ENCODE data around the gene MBD3L3.
"Not testable (repeated sequence)": the region's sequence is repeated elsewhere in the genome, so short reads cannot be mapped to it uniquely, and the experiment has no call there.

- TF ChIP-seq, protein P1, sequence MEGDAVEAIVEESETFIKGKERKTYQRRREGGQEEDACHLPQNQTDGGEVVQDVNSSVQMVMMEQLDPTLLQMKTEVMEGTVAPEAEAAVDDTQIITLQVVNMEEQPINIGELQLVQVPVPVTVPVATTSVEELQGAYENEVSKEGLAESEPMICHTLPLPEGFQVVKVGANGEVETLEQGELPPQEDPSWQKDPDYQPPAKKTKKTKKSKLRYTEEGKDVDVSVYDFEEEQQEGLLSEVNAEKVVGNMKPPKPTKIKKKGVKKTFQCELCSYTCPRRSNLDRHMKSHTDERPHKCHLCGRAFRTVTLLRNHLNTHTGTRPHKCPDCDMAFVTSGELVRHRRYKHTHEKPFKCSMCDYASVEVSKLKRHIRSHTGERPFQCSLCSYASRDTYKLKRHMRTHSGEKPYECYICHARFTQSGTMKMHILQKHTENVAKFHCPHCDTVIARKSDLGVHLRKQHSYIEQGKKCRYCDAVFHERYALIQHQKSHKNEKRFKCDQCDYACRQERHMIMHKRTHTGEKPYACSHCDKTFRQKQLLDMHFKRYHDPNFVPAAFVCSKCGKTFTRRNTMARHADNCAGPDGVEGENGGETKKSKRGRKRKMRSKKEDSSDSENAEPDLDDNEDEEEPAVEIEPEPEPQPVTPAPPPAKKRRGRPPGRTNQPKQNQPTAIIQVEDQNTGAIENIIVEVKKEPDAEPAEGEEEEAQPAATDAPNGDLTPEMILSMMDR (IDR thresholded peaks at IDR 0.05; ENCODE audit: low read length), result not testable (repeated sequence)
- not testable (repeated sequence) for TF ChIP-seq EZH2phosphoT487 (IDR thresholded peaks at IDR 0.05; ENCODE audit: low read length)
Measured at GRCh38 chr19:7055679-7056078, 2.8 kb downstream of the MBD3L3 start.
